CD4-positive, CD25-positive, alpha-beta regulatory T cell (primary cell): ENCODE results near the gene HNRNPH1. TPM values are rescaled to one million over a fixed set of nuclear protein-coding genes. Genes with fewer than 3 reads are reported as not detected.

Experiments
- ATAC-seq, 2 donors: fragments of 150-1000 bp; cut with Tn5 transposase; one replicate each; pipeline ENCODE4 v1.10.0; 2021; ENCODE audit warnings: low read depth in 2 of 2, moderate number of reproducible peaks in 2 of 2, moderate library complexity in 1 of 2
- DNase-seq, 3 donors: peaks; one replicate each; pipeline versions ENCODE4 v3.0.0 to v3.0.0-alpha.2; 2012 to 2022; ENCODE audit warnings: mixed read lengths in 1 of 3
- H3K27ac ChIP-seq: one replicate; pipeline ENCODE4 v1.7.0; 2013; ENCODE audit warnings: mild to moderate bottlenecking, low read length; ENCODE audit not compliant: insufficient read depth, poor library complexity, severe bottlenecking
- H3K27me3 ChIP-seq: one replicate; pipeline ENCODE4 v1.7.0; 2013; ENCODE audit warnings: low read length; ENCODE audit not compliant: control insufficient read depth, insufficient read depth
- H3K36me3 ChIP-seq: one replicate; pipeline ENCODE4 v1.7.0; 2013; ENCODE audit warnings: mild to moderate bottlenecking, low read length, moderate library complexity; ENCODE audit not compliant: control insufficient read depth, insufficient read depth
- H3K4me1 ChIP-seq: 2 replicates; pipeline ENCODE4 v1.7.0; 2013; ENCODE audit warnings: mild to moderate bottlenecking, low read length; ENCODE audit not compliant: insufficient read depth, control insufficient read depth, poor library complexity, severe bottlenecking
- H3K4me3 ChIP-seq: one replicate; pipeline ENCODE4 v1.7.0; 2013; ENCODE audit warnings: low read depth, mild to moderate bottlenecking, low read length, moderate library complexity
- H3K9me3 ChIP-seq, 2 experiments: 1 replicate in 1 of 2; 2 replicates in 1 of 2; pipeline ENCODE4 v1.7.0; 2013; ENCODE audit warnings: low read length in 2 of 2, mild to moderate bottlenecking in 1 of 2, moderate library complexity in 1 of 2; ENCODE audit not compliant: control insufficient read depth in 2 of 2
- H3K27ac Mint-ChIP-seq, 3 donors: one replicate each; pipeline ENCODE4 v1.8.0; 2020 to 2022; ENCODE audit warnings: mild to moderate bottlenecking in 3 of 3, mixed read lengths in 3 of 3, moderate library complexity in 2 of 3
- H3K27me3 Mint-ChIP-seq: one replicate; pipeline ENCODE4 v1.8.0; 2022; ENCODE audit warnings: mild to moderate bottlenecking, mixed read lengths
- H3K36me3 Mint-ChIP-seq: one replicate; pipeline ENCODE4 v1.8.0; 2020; ENCODE audit warnings: mixed read lengths
- H3K4me1 Mint-ChIP-seq, 4 donors: one replicate each; pipeline ENCODE4 v1.8.0; 2020 to 2022; ENCODE audit warnings: mixed read lengths in 4 of 4, mild to moderate bottlenecking in 1 of 4
- H3K4me3 Mint-ChIP-seq, 4 donors: one replicate each; pipeline ENCODE4 v1.8.0; 2020 to 2022; ENCODE audit warnings: mild to moderate bottlenecking in 4 of 4, mixed read lengths in 4 of 4, moderate library complexity in 3 of 4
- H3K9me3 Mint-ChIP-seq, 7 donors: one replicate each; pipeline ENCODE4 v1.8.0; 2020 to 2022; ENCODE audit warnings: mixed read lengths in 7 of 7, mild to moderate bottlenecking in 3 of 7, moderate library complexity in 2 of 7
- polyA plus RNA-seq, 4 donors: library from polyadenylated mRNA; unstranded; fragments of 300-500 nt; fragmentation: Illumina TruSeq; gene quantifications; one replicate each; pipeline ENCODE4 v1.2.3, GENCODE V29; 2021
- total RNA-seq: library from RNA; stranded (reverse); gene quantifications from one replicate; pipeline ENCODE4 v1.2.3, GENCODE V29; 2022

HNRNPH1 gene
- total and polyA plus RNA-seq, 5 donors from 2014 or later, result 102 to 2,049 (median 140) TPM

GRCh38 chr5:179613460-179614071, 9.9 kb downstream of the HNRNPH1 start:
- Histone ChIP-seq H3K27ac (peak overlapping the region; percentile 38), H3K9me3 (no peaks in the 10 kb centered on the region), H3K36me3 (peaks cover 93% of the 10 kb centered on the region), H3K4me3 (no peak overlapping the region), H3K4me1 (peaks cover 37% of the 10 kb centered on the region), H3K27me3 (no peaks in the 10 kb centered on the region)
- H3K36me3 Mint-ChIP-seq, result peaks cover 69% of the 10 kb centered on the region
- peaks cover 22 to 76% (median 56%) of the 10 kb centered on the region in 4 donors for H3K4me1 Mint-ChIP-seq
- H3K9me3 Mint-ChIP-seq, result no peaks in the 10 kb centered on the region
- H3K4me3 Mint-ChIP-seq, result peak overlapping the region in 3 of 4 donors; percentile 2 to 69 (median 16)
- no peaks in the 10 kb centered on the region for H3K27me3 Mint-ChIP-seq
- DNase-seq, result no peak
- H3K27ac Mint-ChIP-seq, result peak overlapping the region in 2 of 3 donors; percentile 79 to 83
- ATAC-seq, result no peak

DNA sequence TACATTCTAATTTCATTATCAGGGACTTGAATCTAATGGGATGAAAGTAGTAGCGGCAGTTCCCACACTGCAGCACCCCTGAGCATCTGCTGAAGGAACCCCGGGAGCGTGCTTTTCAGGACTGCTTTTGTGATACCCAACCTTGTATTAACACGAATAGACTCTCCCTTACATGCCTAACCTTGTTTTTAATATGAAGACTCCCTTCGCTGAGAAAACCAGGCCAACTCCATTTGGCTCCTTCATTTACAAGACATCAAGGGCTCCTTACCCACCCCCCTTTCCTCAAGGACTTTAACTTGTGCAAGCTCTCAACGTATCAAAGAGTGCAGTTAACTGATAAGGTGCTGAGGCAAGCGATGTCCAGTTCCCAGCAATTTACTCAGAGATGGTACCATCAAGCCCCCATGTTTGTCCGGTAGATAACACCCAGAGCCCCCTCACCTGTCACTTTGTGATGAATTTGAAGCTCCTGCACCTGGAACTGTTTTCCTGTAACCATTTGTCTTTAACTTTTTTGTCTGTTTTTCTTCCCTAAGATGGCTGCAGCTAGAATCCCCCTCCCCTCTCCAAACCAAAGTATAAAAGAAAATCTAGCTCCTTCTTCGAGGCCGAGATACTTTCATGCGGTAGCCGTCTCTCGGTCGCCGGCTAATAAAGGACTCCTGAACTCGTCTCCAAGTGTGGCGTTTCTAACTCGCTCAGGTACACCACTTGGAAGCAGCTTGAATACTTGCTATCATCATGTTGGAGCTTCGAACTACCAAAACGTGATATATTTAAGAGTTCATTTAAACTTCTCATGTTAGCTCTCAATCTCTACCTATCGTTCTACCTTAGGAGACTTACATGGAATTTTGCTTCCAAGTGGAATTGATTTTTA, 10.7 kb downstream of the HNRNPH1 start:
- Mint-ChIP-seq H3K27ac (peak overlapping the region; percentile 80 to 87 (median 83)), H3K4me1 (peaks cover 23 to 78% (median 56%) of the 10 kb centered on the region in 4 donors), H3K9me3 (no peaks in the 10 kb centered on the region), H3K27me3 (no peaks in the 10 kb centered on the region), H3K36me3 (peaks cover 67% of the 10 kb centered on the region), H3K4me3 (peak overlapping the region in 2 of 4 donors; percentile 13 to 69)
- no peak for ATAC-seq
- DNase-seq, result no peak
- Histone ChIP-seq H3K36me3 (peaks cover 85% of the 10 kb centered on the region), H3K4me3 (no peak overlapping the region), H3K9me3 (no peaks in the 10 kb centered on the region), H3K27me3 (no peaks in the 10 kb centered on the region), H3K27ac (no peak overlapping the region), H3K4me1 (peaks cover 37% of the 10 kb centered on the region)

GRCh38 chr5:179610903-179611265, 12.6 kb downstream of the HNRNPH1 start:
- H3K4me1 Mint-ChIP-seq, result peaks cover 12 to 61% (median 44%) of the 10 kb centered on the region in 4 donors
- H3K9me3 ChIP-seq, result no peaks in the 10 kb centered on the region
- peaks cover 77% of the 10 kb centered on the region for H3K36me3 ChIP-seq
- no peaks in the 10 kb centered on the region for H3K27me3 Mint-ChIP-seq
- DNase-seq, result no peak
- H3K4me3 Mint-ChIP-seq, result peak overlapping the region in 2 of 4 donors; percentile 9 to 16
- no peak overlapping the region for H3K4me3 ChIP-seq
- H3K4me1 ChIP-seq, result peaks cover 31% of the 10 kb centered on the region
- peak overlapping the region in 1 of 3 donors; percentile 81 for H3K27ac Mint-ChIP-seq
- ATAC-seq, result no peak
- no peaks in the 10 kb centered on the region for H3K9me3 Mint-ChIP-seq
- H3K27me3 ChIP-seq, result no peaks in the 10 kb centered on the region
- no peak overlapping the region for H3K27ac ChIP-seq
- peaks cover 49% of the 10 kb centered on the region for H3K36me3 Mint-ChIP-seq

DNA sequence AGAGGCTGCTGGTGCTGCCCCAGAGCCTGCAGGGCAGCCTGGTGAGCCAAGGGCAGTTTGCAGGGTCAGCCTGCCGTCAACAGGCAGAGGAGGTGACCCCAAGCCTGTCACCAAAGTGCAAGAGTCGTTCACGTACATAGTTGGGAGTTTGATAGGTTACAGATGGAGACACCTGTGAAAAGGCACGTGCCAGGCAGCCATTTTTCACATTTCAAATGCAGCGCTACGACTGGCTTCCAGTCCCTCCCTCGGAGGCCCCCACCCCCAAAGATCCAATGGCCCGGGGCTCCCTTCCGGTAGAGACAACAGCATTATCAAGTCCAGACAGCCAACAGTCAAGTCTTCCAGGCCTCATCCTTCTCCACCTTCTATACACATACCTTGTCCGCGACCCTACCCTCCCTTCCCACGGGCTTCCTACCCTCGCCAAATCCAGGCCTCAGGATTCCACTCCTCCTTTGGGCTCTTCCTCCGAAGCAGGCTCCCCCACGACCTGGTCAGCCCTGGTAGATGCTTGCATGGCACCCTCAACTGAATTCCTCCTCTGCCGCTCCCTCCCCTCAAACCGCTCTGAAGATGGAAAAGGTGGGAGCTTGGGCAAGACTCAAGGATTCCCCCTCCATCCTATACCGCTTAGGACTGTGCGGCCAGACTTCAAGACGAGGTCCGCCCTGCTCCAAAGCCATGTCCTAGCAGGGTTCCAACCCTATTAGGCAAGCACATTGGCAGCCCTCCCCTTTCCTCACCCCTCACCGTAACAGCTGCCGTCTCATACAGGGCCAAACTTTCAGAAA, 13.2 kb downstream of the HNRNPH1 start:
- peaks cover 50% of the 10 kb centered on the region for H3K36me3 Mint-ChIP-seq
- peak overlapping the region in 1 of 3 donors; percentile 81 for H3K27ac Mint-ChIP-seq
- H3K4me3 Mint-ChIP-seq, result peak overlapping the region in 2 of 4 donors; percentile 16 to 42
- Histone ChIP-seq H3K9me3 (no peaks in the 10 kb centered on the region), H3K4me1 (peaks cover 31% of the 10 kb centered on the region), H3K27me3 (no peaks in the 10 kb centered on the region), H3K27ac (no peak overlapping the region), H3K36me3 (peaks cover 74% of the 10 kb centered on the region), H3K4me3 (no peak overlapping the region)
- H3K27me3 Mint-ChIP-seq, result no peaks in the 10 kb centered on the region
- DNase-seq (no peak), ATAC-seq (no peak)
- no peaks in the 10 kb centered on the region for H3K9me3 Mint-ChIP-seq
- H3K4me1 Mint-ChIP-seq, result peaks cover 12 to 56% (median 39%) of the 10 kb centered on the region in 4 donors

DNA sequence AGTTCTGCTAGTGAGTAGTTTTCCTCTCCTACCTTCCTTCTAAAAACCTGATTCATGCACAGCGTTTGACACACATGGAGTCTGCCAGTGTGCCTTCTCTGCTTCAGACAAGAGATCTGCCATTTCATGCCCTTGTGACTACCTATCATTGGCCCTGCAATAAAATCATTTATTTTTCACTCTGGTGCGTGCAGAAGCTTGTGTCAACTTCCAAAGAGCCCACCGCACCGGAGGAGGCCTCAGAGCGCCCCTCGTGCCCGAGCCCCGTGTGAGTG, 13.7 kb downstream of the HNRNPH1 start:
- peak overlapping the region in 2 of 3 donors; percentile 3 to 57 for H3K27ac Mint-ChIP-seq
- H3K4me1 Mint-ChIP-seq, result peaks cover 12 to 52% (median 39%) of the 10 kb centered on the region in 4 donors
- Histone ChIP-seq H3K36me3 (peaks cover 69% of the 10 kb centered on the region), H3K4me3 (no peak overlapping the region), H3K9me3 (no peaks in the 10 kb centered on the region), H3K27me3 (no peaks in the 10 kb centered on the region), H3K27ac (no peak overlapping the region), H3K4me1 (peaks cover 29% of the 10 kb centered on the region)
- no peak overlapping the region for H3K4me3 Mint-ChIP-seq
- H3K27me3 Mint-ChIP-seq, result no peaks in the 10 kb centered on the region
- ATAC-seq (no peak), DNase-seq (no peak)
- no peaks in the 10 kb centered on the region for H3K9me3 Mint-ChIP-seq
- peaks cover 49% of the 10 kb centered on the region for H3K36me3 Mint-ChIP-seq

GRCh38 chr5:179608131-179608581, 15.3 kb downstream of the HNRNPH1 start:
- Histone ChIP-seq H3K27me3 (no peaks in the 10 kb centered on the region), H3K9me3 (no peaks in the 10 kb centered on the region), H3K4me3 (no peak overlapping the region), H3K4me1 (peaks cover 28% of the 10 kb centered on the region), H3K27ac (peak overlapping the region; percentile 49), H3K36me3 (peaks cover 57% of the 10 kb centered on the region)
- ATAC-seq (peak; percentile 72 to 80), DNase-seq (peak in 2 of 3 donors; percentile 57 to 90)
- Mint-ChIP-seq H3K36me3 (peaks cover 37% of the 10 kb centered on the region), H3K4me3 (peak overlapping the region in 2 of 4 donors; percentile 37 to 59), H3K9me3 (no peaks in the 10 kb centered on the region), H3K27ac (peak overlapping the region; percentile 20 to 62 (median 52)), H3K27me3 (no peaks in the 10 kb centered on the region), H3K4me1 (peaks cover 12 to 42% (median 34%) of the 10 kb centered on the region in 4 donors)

DNA sequence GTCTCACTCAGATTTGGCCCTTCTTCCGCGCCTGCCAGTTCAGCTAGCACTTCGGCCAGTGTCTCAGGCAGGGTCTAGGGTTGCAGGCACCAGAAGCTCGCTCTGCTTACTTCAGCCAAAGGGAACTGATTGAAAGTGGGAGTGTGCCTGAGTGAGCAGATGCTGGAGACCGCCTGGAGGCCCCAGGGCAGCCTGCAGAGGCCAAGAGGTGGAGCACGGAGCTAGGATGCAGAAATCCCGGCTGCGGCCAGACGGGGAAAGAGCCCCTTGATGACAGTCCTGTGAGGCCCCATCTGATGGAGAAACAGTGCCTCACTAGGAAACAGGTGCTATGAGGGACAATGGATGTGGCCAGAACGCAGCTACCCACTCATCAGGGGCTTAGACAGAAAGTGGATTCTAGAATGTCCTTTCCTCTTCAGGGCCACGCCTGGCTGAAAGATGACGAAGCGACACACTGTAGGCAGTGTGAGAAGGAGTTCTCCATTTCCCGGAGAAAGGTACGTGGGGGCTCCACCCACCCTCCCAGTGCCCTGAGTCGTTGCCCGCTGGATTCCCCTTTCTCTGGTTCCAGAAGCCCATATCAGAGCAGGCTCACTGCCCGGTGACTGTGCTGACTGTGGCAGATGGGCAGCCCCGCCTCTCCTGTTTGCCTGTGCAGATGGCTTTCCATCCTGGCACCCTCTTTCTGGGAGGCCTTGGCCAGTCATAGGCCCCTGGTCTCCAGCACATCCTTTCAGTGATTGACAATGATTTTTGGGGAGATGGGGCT, 16.1 kb downstream of the HNRNPH1 start:
- H3K9me3 Mint-ChIP-seq, result no peaks in the 10 kb centered on the region
- H3K27me3 ChIP-seq, result no peaks in the 10 kb centered on the region
- DNase-seq, result no peak
- H3K4me3 Mint-ChIP-seq, result peak overlapping the region in 1 of 4 donors; percentile 38
- H3K4me1 ChIP-seq, result peaks cover 28% of the 10 kb centered on the region
- no peak overlapping the region for H3K4me3 ChIP-seq
- peak in 1 of 2 donors; percentile 4 for ATAC-seq
- no peaks in the 10 kb centered on the region for H3K9me3 ChIP-seq
- no peaks in the 10 kb centered on the region for H3K27me3 Mint-ChIP-seq
- H3K4me1 Mint-ChIP-seq, result peaks cover 12 to 36% (median 27%) of the 10 kb centered on the region in 4 donors
- H3K36me3 Mint-ChIP-seq, result peaks cover 31% of the 10 kb centered on the region
- H3K27ac Mint-ChIP-seq, result peak overlapping the region; percentile 51 to 66 (median 52)
- peak overlapping the region; percentile 49 for H3K27ac ChIP-seq
- peaks cover 52% of the 10 kb centered on the region for H3K36me3 ChIP-seq
